Ishikawa (cell line): ENCODE results near the gene ZNF91.

ENCODE experiments used
- CEBPB ChIP-seq: IDR thresholded peaks from 2 replicates; pipeline ENCODE4 v1.6.1; 2012
- CREB1 ChIP-seq: IDR thresholded peaks from 2 replicates; pipeline ENCODE4 v1.6.1; 2012; ENCODE audit warnings: low read depth
- EGR1 ChIP-seq: IDR thresholded peaks from 2 replicates; pipeline ENCODE4 v1.6.1; 2012
- EP300 ChIP-seq: IDR thresholded peaks from 2 replicates; pipeline ENCODE4 v1.6.1; 2012; ENCODE audit warnings: borderline replicate concordance
- FOXM1 ChIP-seq: IDR thresholded peaks from 2 replicates; pipeline ENCODE4 v1.6.1; 2012; ENCODE audit warnings: low read depth, borderline replicate concordance
- NFIC ChIP-seq: IDR thresholded peaks from 2 replicates; pipeline ENCODE4 v1.6.1; 2012
- RAD21 ChIP-seq: IDR thresholded peaks from 2 replicates; pipeline ENCODE4 v1.6.1; 2012; ENCODE audit warnings: low read depth
- REST ChIP-seq: IDR thresholded peaks from 2 replicates; pipeline ENCODE4 v1.6.1; 2012; ENCODE audit warnings: low read depth, mild to moderate bottlenecking
- TAF1 ChIP-seq: IDR thresholded peaks from 2 replicates; pipeline ENCODE4 v1.6.1; 2012; ENCODE audit warnings: low read depth, mild to moderate bottlenecking
- TCF12 ChIP-seq: IDR thresholded peaks from 2 replicates; pipeline ENCODE4 v1.6.1; 2012; ENCODE audit warnings: low read depth
- TEAD4 ChIP-seq: IDR thresholded peaks from 2 replicates; pipeline ENCODE4 v1.6.1; 2012
- YY1 ChIP-seq: IDR thresholded peaks from 2 replicates; pipeline ENCODE4 v1.6.1; 2012; ENCODE audit warnings: low read depth
- ZBTB7A ChIP-seq: IDR thresholded peaks from 2 replicates; pipeline ENCODE4 v1.6.1; 2012; ENCODE audit warnings: low read depth
- TF ChIP-seq, protein P1 (sequence below): IDR thresholded peaks from 2 replicates; pipeline ENCODE4 v1.6.1; 2012
- TF ChIP-seq, protein P2 (sequence below): IDR thresholded peaks from 2 replicates; pipeline ENCODE4 v1.6.1; 2012

Gene ZNF91

DNA sequence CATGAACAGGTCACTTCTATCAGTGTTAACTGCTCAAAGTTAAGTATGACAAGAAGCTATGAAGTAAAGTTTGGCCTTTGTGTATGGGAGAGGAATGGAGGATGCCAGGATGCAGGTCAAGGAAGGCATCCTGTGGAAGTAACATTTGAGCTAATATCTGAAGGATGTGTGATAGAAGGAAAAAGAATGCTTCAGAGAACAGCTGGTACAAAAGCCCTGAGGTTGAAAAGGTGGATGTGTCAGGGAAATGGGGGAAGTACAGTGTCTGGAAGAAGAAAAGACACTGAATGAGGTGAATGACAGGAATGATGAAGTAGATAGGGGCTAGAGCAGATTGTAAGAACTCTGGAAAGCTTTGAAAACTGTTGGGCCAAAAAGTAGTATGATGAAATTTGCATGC, 67.1 kb downstream of the ZNF91 start:
- TF ChIP-seq, protein P1, sequence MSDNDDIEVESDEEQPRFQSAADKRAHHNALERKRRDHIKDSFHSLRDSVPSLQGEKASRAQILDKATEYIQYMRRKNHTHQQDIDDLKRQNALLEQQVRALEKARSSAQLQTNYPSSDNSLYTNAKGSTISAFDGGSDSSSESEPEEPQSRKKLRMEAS: no peak
- TF ChIP-seq YY1 (no peak), ZBTB7A (no peak), EGR1 (no peak), TAF1 (no peak), CREB1 (no peak), RAD21 (no peak), REST (no peak), FOXM1 (no peak), TCF12 (no peak), NFIC (no peak), CEBPB (no peak), EP300 (no peak), TEAD4 (no peak)
- TF ChIP-seq, protein P2, sequence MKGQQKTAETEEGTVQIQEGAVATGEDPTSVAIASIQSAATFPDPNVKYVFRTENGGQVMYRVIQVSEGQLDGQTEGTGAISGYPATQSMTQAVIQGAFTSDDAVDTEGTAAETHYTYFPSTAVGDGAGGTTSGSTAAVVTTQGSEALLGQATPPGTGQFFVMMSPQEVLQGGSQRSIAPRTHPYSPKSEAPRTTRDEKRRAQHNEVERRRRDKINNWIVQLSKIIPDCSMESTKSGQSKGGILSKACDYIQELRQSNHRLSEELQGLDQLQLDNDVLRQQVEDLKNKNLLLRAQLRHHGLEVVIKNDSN: no peak

- TF ChIP-seq YY1: no peak
- no peak for TF ChIP-seq FOXM1
- TF ChIP-seq ZBTB7A: no peak
- TF ChIP-seq CREB1: no peak
- no peak for TF ChIP-seq REST
- TF ChIP-seq EP300: no peak
- no peak for TF ChIP-seq TCF12
- TF ChIP-seq TAF1: no peak
- no peak for TF ChIP-seq EGR1
- TF ChIP-seq CEBPB: no peak
- TF ChIP-seq RAD21: no peak
- no peak for TF ChIP-seq NFIC
- TF ChIP-seq TEAD4: no peak
- TF ChIP-seq, protein P1: no peak
These were observed 73.2 kb downstream of the ZNF91 start for GRCh38 chr19:23321953-23322549.

GRCh38 chr19:23318143-23318542, 77.1 kb downstream of the ZNF91 start:
- TF ChIP-seq TAF1 (no peak), YY1 (no peak), REST (no peak), TEAD4 (no peak), NFIC (no peak), EP300 (no peak), CREB1 (no peak), ZBTB7A (no peak)
- TF ChIP-seq, protein P2: no peak

GRCh38 chr19:23315286-23315685, 80.0 kb downstream of the ZNF91 start:
- no peak for TF ChIP-seq EGR1
- no peak for TF ChIP-seq CEBPB
- no peak for TF ChIP-seq NFIC
